ENCODE measurements around the gene RNF26. TPM values are rescaled to one million over a fixed set of nuclear protein-coding genes. Genes with fewer than 3 reads are reported as not detected.

Gene RNF26
- polyA plus RNA-seq, 4 donors, result 6.5 to 28.3 (median 17.5) TPM

GRCh38 chr11:119366690-119367620 is 32.6 kb downstream of the RNF26 start:
- 78 to 83% (median 81%) methylated on average over 11 of the region's 11 CpGs for WGBS, 3 donors

DNA sequence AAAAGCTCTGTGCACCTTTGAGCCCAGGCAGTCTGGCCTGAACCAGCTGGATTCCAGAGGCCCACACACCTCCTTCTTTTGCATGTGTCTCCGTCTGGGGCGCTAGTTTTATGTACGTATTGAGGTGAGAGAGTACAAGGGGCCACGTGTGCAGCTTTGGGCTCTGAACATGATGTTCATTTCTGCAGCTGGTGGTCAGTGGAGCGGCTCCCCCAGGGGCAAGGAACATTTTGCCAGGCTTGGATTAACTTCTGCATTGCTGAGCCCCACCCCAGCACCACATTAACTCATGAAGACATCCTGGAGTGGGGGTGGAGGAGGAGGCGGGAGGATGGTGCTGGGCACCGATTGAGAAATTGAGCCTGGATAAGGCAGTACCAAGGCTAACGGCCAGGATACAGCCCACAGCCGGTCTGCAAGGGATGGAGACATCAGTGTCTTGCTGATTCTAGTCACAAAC is 33.4 kb downstream of the RNF26 start:
- DNase-seq (peak; percentile 57 to 59), FAIRE-seq (no peak)
- no peak overlapping the region for H3K4me3 ChIP-seq (ENCODE audit: low read depth in 1 of 3, low read length in 3 of 3)
- WGBS, 3 donors, result 16 to 47% (median 27%) methylated on average over 9 of the region's 9 CpGs
- peaks cover 7 to 83% (median 20%) of the 10 kb centered on the region in 3 donors for H3K4me1 ChIP-seq (ENCODE audit: control insufficient read depth in 3 of 3, insufficient read depth in 2 of 3, low read depth in 1 of 3, low read length in 2 of 3)
- peaks cover 0 to 9% (median 0%) of the 10 kb centered on the region in 3 donors for H3K27me3 ChIP-seq (ENCODE audit: control insufficient read depth in 3 of 3, insufficient read depth in 3 of 3, low read length in 3 of 3)
- H3K27ac ChIP-seq (ENCODE audit: low read depth in 1 of 3, low read length in 2 of 3), result peak overlapping the region; percentile 90 to 94 (median 93)
- H3K9me3 ChIP-seq (ENCODE audit: control insufficient read depth in 2 of 2, insufficient read depth in 1 of 2, low read depth in 1 of 2, low read length in 1 of 2), result no peaks in the 10 kb centered on the region
- peaks cover 0 to 2% (median 0%) of the 10 kb centered on the region in 3 donors for H3K36me3 ChIP-seq (ENCODE audit: control insufficient read depth in 3 of 3, insufficient read depth in 2 of 3, low read depth in 1 of 3, low read length in 3 of 3)

More at GRCh38 chr11:119366690-119367620, 32.6 kb downstream of the RNF26 start:
- Histone ChIP-seq H3K36me3 (ENCODE audit: control insufficient read depth in 3 of 3, insufficient read depth in 2 of 3, low read depth in 1 of 3, low read length in 3 of 3) (peaks cover 0 to 2% (median 0%) of the 10 kb centered on the region in 3 donors), H3K4me1 (ENCODE audit: control insufficient read depth in 3 of 3, insufficient read depth in 2 of 3, low read depth in 1 of 3, low read length in 2 of 3) (peaks cover 7 to 88% (median 20%) of the 10 kb centered on the region in 3 donors), H3K27me3 (ENCODE audit: control insufficient read depth in 3 of 3, insufficient read depth in 3 of 3, low read length in 3 of 3) (peaks cover 0 to 9% (median 0%) of the 10 kb centered on the region in 3 donors), H3K27ac (ENCODE audit: low read depth in 1 of 3, low read length in 2 of 3) (peak overlapping the region in 2 of 3 donors; percentile 90 to 93), H3K4me3 (ENCODE audit: low read depth in 1 of 3, low read length in 3 of 3) (no peak overlapping the region), H3K9me3 (ENCODE audit: control insufficient read depth in 2 of 2, insufficient read depth in 1 of 2, low read depth in 1 of 2, low read length in 1 of 2) (no peaks in the 10 kb centered on the region)
- FAIRE-seq (no peak), DNase-seq (no peak)

DNA sequence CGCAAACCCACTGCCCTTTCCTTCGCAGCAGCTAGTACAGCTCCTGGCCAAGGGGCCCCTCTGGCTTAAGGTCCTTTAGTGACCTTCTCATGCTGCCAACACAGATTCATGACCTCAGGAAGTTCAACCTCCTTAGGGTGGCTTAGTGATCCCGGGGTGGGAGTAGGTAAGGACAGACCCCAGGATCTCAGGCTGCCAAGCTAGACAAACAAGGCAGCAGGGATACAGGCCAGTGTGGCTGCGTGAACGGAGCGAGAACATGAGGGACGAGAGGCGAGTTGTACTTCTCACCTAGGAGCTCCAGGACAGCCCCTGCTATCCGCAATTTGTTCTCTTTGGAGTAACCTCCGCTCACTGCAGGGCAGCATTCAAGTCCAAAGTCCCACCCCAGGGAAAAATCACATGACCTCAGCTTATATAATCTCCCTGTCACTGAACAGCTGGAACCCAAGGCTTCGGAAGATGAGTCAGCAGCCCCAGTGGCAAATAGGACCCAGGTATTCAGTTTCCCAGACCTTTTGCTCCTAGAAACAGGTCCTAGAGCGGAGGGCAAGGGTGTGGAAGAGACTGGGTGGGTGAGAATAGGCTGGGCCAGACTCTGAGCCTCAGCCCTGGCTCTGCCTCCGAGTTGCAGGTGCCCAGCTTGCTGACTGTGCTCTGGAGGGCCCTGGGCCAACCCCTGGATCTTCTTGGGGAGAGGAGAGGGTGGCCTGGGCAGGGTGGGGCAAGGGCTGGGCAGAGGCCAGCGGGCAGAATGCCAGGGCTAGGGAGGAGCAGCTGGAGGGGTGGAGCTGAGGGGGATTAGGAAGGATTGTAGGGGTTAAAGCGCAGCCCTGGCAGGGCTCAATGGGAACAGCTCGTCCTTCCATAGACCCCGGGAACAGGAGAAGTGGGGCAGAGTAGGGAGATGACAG is 34.1 kb downstream of the RNF26 start:
- no peak overlapping the region for H3K4me3 ChIP-seq (ENCODE audit: low read depth in 1 of 3, low read length in 3 of 3)
- H3K27me3 ChIP-seq (ENCODE audit: control insufficient read depth in 3 of 3, insufficient read depth in 3 of 3, low read length in 3 of 3), result peaks cover 0 to 5% (median 0%) of the 10 kb centered on the region in 3 donors
- H3K9me3 ChIP-seq (ENCODE audit: control insufficient read depth in 2 of 2, insufficient read depth in 1 of 2, low read depth in 1 of 2, low read length in 1 of 2), result no peaks in the 10 kb centered on the region
- peaks cover 7 to 83% (median 20%) of the 10 kb centered on the region in 3 donors for H3K4me1 ChIP-seq (ENCODE audit: control insufficient read depth in 3 of 3, insufficient read depth in 2 of 3, low read depth in 1 of 3, low read length in 2 of 3)
- FAIRE-seq, result no peak
- peak overlapping the region; percentile 90 to 95 (median 94) for H3K27ac ChIP-seq (ENCODE audit: low read depth in 1 of 3, low read length in 2 of 3)
- peak; percentile 96 to 100 for DNase-seq
- H3K36me3 ChIP-seq (ENCODE audit: control insufficient read depth in 3 of 3, insufficient read depth in 2 of 3, low read depth in 1 of 3, low read length in 3 of 3), result peaks cover 0 to 2% (median 0%) of the 10 kb centered on the region in 3 donors
- 19 to 39% (median 28%) methylated on average over 15 to 17 of the region's 17 CpGs for WGBS, 3 donors

- peaks cover 0 to 2% (median 0%) of the 10 kb centered on the region in 3 donors for H3K36me3 ChIP-seq (ENCODE audit: control insufficient read depth in 3 of 3, insufficient read depth in 2 of 3, low read depth in 1 of 3, low read length in 3 of 3)
- peaks cover 0 to 4% (median 0%) of the 10 kb centered on the region in 3 donors for H3K27me3 ChIP-seq (ENCODE audit: control insufficient read depth in 3 of 3, insufficient read depth in 3 of 3, low read length in 3 of 3)
- WGBS, 3 donors, result 26 to 60% (median 36%) methylated on average over 13 of the region's 13 CpGs
- no peak for FAIRE-seq
- peaks cover 7 to 88% (median 18%) of the 10 kb centered on the region in 3 donors for H3K4me1 ChIP-seq (ENCODE audit: control insufficient read depth in 3 of 3, insufficient read depth in 2 of 3, low read depth in 1 of 3, low read length in 2 of 3)
- H3K27ac ChIP-seq (ENCODE audit: low read depth in 1 of 3, low read length in 2 of 3), result peak overlapping the region; percentile 90 to 95 (median 94)
- DNase-seq, result peak; percentile 78 to 85
- H3K9me3 ChIP-seq (ENCODE audit: control insufficient read depth in 2 of 2, insufficient read depth in 1 of 2, low read depth in 1 of 2, low read length in 1 of 2), result no peaks in the 10 kb centered on the region
- H3K4me3 ChIP-seq (ENCODE audit: low read depth in 1 of 3, low read length in 3 of 3), result no peak overlapping the region
These were observed 35.0 kb downstream of the RNF26 start for GRCh38 chr11:119369132-119369925.

GRCh38 chr11:119370486-119371046 is 36.2 kb downstream of the RNF26 start:
- 21 to 40% (median 36%) methylated on average over 8 of the region's 8 CpGs for WGBS, 3 donors
- Histone ChIP-seq H3K9me3 (ENCODE audit: control insufficient read depth in 2 of 2, insufficient read depth in 1 of 2, low read depth in 1 of 2, low read length in 1 of 2) (no peaks in the 10 kb centered on the region), H3K4me1 (ENCODE audit: control insufficient read depth in 3 of 3, insufficient read depth in 2 of 3, low read depth in 1 of 3, low read length in 2 of 3) (peaks cover 7 to 83% (median 12%) of the 10 kb centered on the region in 3 donors), H3K27me3 (ENCODE audit: control insufficient read depth in 3 of 3, insufficient read depth in 3 of 3, low read length in 3 of 3) (no peaks in the 10 kb centered on the region), H3K27ac (ENCODE audit: low read depth in 1 of 3, low read length in 2 of 3) (peak overlapping the region; percentile 90 to 95 (median 94)), H3K36me3 (ENCODE audit: control insufficient read depth in 3 of 3, insufficient read depth in 2 of 3, low read depth in 1 of 3, low read length in 3 of 3) (no peaks in the 10 kb centered on the region), H3K4me3 (ENCODE audit: low read depth in 1 of 3, low read length in 3 of 3) (no peak overlapping the region)
- peak; percentile 89 to 97 for DNase-seq
- no peak for FAIRE-seq

DNA sequence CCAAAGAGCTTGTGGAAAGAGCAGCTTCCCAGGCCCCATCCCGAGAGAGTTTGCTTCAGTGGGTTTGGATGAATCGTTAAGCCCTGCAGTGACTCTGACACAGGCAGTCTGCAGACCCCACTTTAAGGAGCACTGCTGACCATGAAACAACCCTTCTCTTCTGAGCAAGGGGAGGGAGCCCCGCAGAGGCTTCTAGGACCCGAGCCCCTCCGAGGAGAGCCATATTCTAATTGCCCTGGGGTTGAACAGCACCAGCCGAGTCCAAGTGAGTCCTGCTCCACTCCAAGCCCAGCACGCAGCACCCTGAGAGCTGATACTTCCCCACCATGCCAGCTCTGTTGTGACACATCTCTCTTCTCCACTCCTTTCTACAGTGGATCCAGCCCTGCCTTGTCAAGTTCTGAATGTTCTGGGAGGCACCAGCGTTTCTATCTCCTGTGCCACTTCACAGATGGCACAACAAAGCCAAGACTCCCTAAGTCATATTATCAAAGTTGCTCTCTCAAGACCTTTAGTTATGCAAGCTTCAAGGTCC is 36.8 kb downstream of the RNF26 start:
- DNase-seq, result no peak
- no peaks in the 10 kb centered on the region for H3K36me3 ChIP-seq (ENCODE audit: control insufficient read depth in 3 of 3, insufficient read depth in 2 of 3, low read depth in 1 of 3, low read length in 3 of 3)
- peaks cover 7 to 83% (median 12%) of the 10 kb centered on the region in 3 donors for H3K4me1 ChIP-seq (ENCODE audit: control insufficient read depth in 3 of 3, insufficient read depth in 2 of 3, low read depth in 1 of 3, low read length in 2 of 3)
- peak overlapping the region; percentile 90 to 95 (median 94) for H3K27ac ChIP-seq (ENCODE audit: low read depth in 1 of 3, low read length in 2 of 3)
- WGBS, 3 donors, result 54 to 78% (median 68%) methylated on average over 8 of the region's 8 CpGs
- no peak for FAIRE-seq
- no peak overlapping the region for H3K4me3 ChIP-seq (ENCODE audit: low read depth in 1 of 3, low read length in 3 of 3)
- no peaks in the 10 kb centered on the region for H3K9me3 ChIP-seq (ENCODE audit: control insufficient read depth in 2 of 2, insufficient read depth in 1 of 2, low read depth in 1 of 2, low read length in 1 of 2)
- H3K27me3 ChIP-seq (ENCODE audit: control insufficient read depth in 3 of 3, insufficient read depth in 3 of 3, low read length in 3 of 3), result no peaks in the 10 kb centered on the region

GRCh38 chr11:119371778-119372182 is 37.5 kb downstream of the RNF26 start:
- DNase-seq (peak in 1 of 2 donors; percentile 77), FAIRE-seq (no peak)
- 17 to 46% (median 32%) methylated on average over 8 of the region's 8 CpGs for WGBS, 3 donors

More at GRCh38 chr11:119371778-119372182, 37.5 kb downstream of the RNF26 start:
- Histone ChIP-seq H3K36me3 (ENCODE audit: control insufficient read depth in 3 of 3, insufficient read depth in 2 of 3, low read depth in 1 of 3, low read length in 3 of 3) (no peaks in the 10 kb centered on the region), H3K27ac (ENCODE audit: low read depth in 1 of 3, low read length in 2 of 3) (peak overlapping the region in 2 of 3 donors; percentile 94 to 95), H3K9me3 (ENCODE audit: control insufficient read depth in 2 of 2, insufficient read depth in 1 of 2, low read depth in 1 of 2, low read length in 1 of 2) (no peaks in the 10 kb centered on the region), H3K4me3 (ENCODE audit: low read depth in 1 of 3, low read length in 3 of 3) (no peak overlapping the region), H3K27me3 (ENCODE audit: control insufficient read depth in 3 of 3, insufficient read depth in 3 of 3, low read length in 3 of 3) (no peaks in the 10 kb centered on the region), H3K4me1 (ENCODE audit: control insufficient read depth in 3 of 3, insufficient read depth in 2 of 3, low read depth in 1 of 3, low read length in 2 of 3) (peaks cover 7 to 78% (median 12%) of the 10 kb centered on the region in 3 donors)

All from small intestine (tissue), 7 donors.